Glutamatergic neuron (in vitro differentiated cells): ENCODE results near the gene TESMIN. TPM values are rescaled to one million over a fixed set of nuclear protein-coding genes. Genes with fewer than 3 reads are reported as not detected.

ENCODE experiments used
- DNase-seq: peaks from one replicate; pipeline ENCODE4 v3.0.0; 2022
- H3K27ac Mint-ChIP-seq: one replicate; pipeline ENCODE4 v1.8.0; 2020; ENCODE audit warnings: mild to moderate bottlenecking, mixed read lengths, inconsistent platforms; ENCODE audit not compliant: unreplicated experiment
- H3K27me3 Mint-ChIP-seq: one replicate; pipeline ENCODE4 v1.8.0; 2020; ENCODE audit warnings: mild to moderate bottlenecking, moderate library complexity, mixed read lengths, inconsistent platforms; ENCODE audit not compliant: unreplicated experiment
- H3K36me3 Mint-ChIP-seq: one replicate; pipeline ENCODE4 v1.8.0; 2020; ENCODE audit warnings: mild to moderate bottlenecking, mixed read lengths, inconsistent platforms; ENCODE audit not compliant: unreplicated experiment
- H3K4me1 Mint-ChIP-seq: one replicate; pipeline ENCODE4 v1.8.0; 2020; ENCODE audit warnings: mild to moderate bottlenecking, low read depth, mixed read lengths, inconsistent platforms; ENCODE audit not compliant: unreplicated experiment
- H3K4me3 Mint-ChIP-seq: one replicate; pipeline ENCODE4 v1.8.0; 2020; ENCODE audit warnings: mild to moderate bottlenecking, mixed read lengths, inconsistent platforms; ENCODE audit not compliant: unreplicated experiment
- H3K9me3 Mint-ChIP-seq: one replicate; pipeline ENCODE4 v1.8.0; 2020; ENCODE audit warnings: mild to moderate bottlenecking, moderate library complexity, mixed read lengths, inconsistent platforms; ENCODE audit not compliant: unreplicated experiment
- total RNA-seq: library from RNA; stranded (reverse); fragmentation: NEBNext Ultra II Directional; extraction: Animal tissue kit (Norgen Biotek cat#: 25700); gene quantifications from one replicate; pipeline ENCODE4 v1.2.1, GENCODE V29; 2021; ENCODE audit not compliant: unreplicated experiment
- TF ChIP-seq, protein P1 (sequence below): fragments of 200-600 bp; sonication (generic); IDR thresholded peaks from one replicate; pipeline ENCODE4 v1.5.0; 2021; ENCODE audit not compliant: partially characterized antibody, unreplicated experiment

The TESMIN gene
- total RNA-seq, 1 donor from 2014 or later = 3.8 TPM

DNA sequence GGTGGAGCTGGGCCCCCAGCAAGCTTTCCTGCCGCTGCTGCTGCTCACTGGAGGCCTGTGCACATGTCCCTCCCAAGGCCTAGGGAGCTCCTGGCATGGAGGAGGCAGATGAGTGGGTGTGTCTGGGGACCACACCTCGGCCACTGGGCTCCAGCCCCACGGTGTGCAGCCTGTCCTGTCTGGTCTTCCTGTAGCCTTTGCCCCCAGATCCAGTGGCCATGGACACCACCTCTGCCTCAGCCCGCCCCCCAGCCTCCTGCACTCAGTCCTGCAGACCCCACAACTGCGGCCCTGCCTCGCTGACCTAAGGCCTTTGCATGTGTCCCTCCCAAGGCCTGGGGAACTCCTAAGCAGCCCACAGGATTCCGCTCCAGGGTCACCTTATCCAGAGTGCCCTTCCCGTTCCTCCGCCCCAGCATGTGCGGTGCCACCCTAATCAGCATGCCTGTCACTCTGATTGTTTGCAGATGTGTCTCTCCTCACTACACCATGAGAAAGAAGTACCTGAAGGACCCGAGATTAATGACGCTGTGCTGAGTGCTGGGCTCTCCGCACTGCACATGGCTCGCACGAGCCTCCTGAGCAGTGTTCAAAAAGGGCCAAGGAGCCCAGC, 58.3 kb downstream of the TESMIN start:
- Mint-ChIP-seq H3K27me3 (no peaks in the 10 kb centered on the region), H3K4me1 (no peaks in the 10 kb centered on the region), H3K27ac (no peak overlapping the region), H3K4me3 (no peak overlapping the region), H3K36me3 (no peaks in the 10 kb centered on the region), H3K9me3 (peaks cover 8% of the 10 kb centered on the region)
- no peak for DNase-seq
- TF ChIP-seq, protein P1, sequence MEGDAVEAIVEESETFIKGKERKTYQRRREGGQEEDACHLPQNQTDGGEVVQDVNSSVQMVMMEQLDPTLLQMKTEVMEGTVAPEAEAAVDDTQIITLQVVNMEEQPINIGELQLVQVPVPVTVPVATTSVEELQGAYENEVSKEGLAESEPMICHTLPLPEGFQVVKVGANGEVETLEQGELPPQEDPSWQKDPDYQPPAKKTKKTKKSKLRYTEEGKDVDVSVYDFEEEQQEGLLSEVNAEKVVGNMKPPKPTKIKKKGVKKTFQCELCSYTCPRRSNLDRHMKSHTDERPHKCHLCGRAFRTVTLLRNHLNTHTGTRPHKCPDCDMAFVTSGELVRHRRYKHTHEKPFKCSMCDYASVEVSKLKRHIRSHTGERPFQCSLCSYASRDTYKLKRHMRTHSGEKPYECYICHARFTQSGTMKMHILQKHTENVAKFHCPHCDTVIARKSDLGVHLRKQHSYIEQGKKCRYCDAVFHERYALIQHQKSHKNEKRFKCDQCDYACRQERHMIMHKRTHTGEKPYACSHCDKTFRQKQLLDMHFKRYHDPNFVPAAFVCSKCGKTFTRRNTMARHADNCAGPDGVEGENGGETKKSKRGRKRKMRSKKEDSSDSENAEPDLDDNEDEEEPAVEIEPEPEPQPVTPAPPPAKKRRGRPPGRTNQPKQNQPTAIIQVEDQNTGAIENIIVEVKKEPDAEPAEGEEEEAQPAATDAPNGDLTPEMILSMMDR = no peak

DNA sequence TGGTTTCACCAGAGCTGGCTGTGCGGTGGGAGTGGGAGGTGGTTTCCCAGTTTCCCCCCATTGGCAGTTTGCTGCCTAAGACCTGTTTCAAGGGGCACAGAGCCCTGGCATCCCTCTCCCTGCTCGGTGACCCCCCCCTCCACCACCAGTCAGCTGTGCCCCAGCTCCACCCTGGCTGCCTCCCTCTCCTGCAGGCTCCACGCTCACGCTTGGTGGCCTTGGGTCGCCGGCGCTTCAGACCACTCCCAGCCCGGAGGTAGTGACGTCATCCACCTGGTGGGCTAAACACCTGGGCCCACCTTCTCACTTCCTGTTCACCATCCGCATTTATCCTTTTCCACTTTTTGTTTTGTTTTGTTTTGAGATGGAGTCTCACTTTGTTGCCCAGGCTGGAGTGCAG, 59.2 kb downstream of the TESMIN start:
- Mint-ChIP-seq H3K4me3 (no peak overlapping the region), H3K9me3 (peaks cover 5% of the 10 kb centered on the region), H3K27ac (no peak overlapping the region), H3K27me3 (peaks cover under 1% of the 10 kb centered on the region), H3K36me3 (no peaks in the 10 kb centered on the region), H3K4me1 (no peaks in the 10 kb centered on the region)
- TF ChIP-seq, protein P1 = no peak
- DNase-seq = no peak

DNA sequence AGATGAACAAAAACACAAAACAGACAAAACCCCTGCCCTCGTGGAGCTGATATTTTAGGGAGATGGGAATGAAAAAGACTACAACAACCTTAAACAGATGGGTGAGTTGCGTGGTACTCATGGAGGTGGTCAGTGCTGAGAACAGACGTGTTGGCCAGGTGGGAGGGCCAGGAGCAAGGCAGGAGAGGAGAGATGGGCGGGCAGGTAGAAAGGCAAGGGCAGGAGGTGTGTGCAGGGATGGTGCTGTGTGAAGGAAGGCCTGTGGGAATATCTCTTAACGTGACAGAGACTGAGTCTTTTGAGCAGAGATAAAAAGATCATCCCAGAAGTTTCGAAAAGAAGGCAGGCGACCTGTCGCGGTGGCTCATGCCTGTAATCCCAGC, 59.9 kb downstream of the TESMIN start:
- H3K4me1 Mint-ChIP-seq = no peaks in the 10 kb centered on the region
- H3K27ac Mint-ChIP-seq = no peak overlapping the region
- TF ChIP-seq, protein P1 = no peak
- H3K4me3 Mint-ChIP-seq = no peak overlapping the region
- peaks cover 5% of the 10 kb centered on the region for H3K9me3 Mint-ChIP-seq
- H3K27me3 Mint-ChIP-seq = peaks cover 5% of the 10 kb centered on the region
- no peaks in the 10 kb centered on the region for H3K36me3 Mint-ChIP-seq
- no peak for DNase-seq

DNA sequence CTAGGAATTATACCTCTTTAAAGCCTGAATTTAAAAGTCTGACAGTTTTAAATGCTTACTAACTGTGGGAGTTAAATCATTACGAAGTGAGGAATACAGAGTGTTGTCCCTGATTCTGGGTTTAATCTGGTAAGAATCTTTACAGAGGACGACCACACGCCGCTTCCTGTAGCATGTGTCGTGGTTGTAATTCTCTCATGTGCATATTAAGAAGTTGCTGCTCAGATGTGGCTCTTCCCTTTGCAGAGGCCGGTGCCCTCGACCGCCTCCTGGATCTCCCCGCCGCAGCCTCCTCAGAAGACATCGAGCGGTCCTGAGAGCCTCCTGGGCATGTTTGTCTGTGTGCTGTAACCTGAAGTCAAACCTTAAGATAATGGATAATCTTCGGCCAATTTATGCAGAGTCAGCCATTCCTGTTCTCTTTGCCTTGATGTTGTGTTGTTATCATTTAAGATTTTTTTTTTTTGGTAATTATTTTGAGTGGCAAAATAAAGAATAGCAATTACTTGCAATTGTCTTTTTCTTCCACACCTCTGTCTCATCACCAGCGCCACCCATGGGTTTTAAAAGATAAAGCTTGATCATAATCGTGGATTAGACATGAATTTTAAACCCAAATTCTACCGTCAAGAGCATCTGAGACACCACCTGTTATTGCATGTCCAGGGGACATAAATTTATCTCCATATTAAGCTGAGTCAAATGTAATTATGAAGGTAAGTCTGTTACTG, 60.5 kb downstream of the TESMIN start:
- H3K4me1 Mint-ChIP-seq = no peaks in the 10 kb centered on the region
- DNase-seq = no peak
- no peaks in the 10 kb centered on the region for H3K36me3 Mint-ChIP-seq
- H3K9me3 Mint-ChIP-seq = peaks cover 5% of the 10 kb centered on the region
- H3K27me3 Mint-ChIP-seq = peaks cover 11% of the 10 kb centered on the region
- H3K4me3 Mint-ChIP-seq = no peak overlapping the region
- H3K27ac Mint-ChIP-seq = no peak overlapping the region
- TF ChIP-seq, protein P1 = no peak
